Hindlimb muscle (tissue), 1 donor: Measurements from ENCODE around the gene LRIG1. TPM values are rescaled to one million over a fixed set of nuclear protein-coding genes. Genes with fewer than 3 reads are reported as not detected.
A peak's percentile ranks its signal among the peaks of the same experiment; 100 is the strongest.

Experiments used
- DNase-seq: peaks from one replicate; pipeline ENCODE4 v3.0.0-alpha.2; 2013
- polyA plus RNA-seq: library from polyadenylated mRNA; unstranded; fragments of 120-200 nt; gene quantifications from one replicate; pipeline ENCODE4 v1.2.1, GENCODE V29; 2013; ENCODE audit not compliant: insufficient read length

LRIG1 gene
- polyA plus RNA-seq, 1 donor: 130 TPM

DNA sequence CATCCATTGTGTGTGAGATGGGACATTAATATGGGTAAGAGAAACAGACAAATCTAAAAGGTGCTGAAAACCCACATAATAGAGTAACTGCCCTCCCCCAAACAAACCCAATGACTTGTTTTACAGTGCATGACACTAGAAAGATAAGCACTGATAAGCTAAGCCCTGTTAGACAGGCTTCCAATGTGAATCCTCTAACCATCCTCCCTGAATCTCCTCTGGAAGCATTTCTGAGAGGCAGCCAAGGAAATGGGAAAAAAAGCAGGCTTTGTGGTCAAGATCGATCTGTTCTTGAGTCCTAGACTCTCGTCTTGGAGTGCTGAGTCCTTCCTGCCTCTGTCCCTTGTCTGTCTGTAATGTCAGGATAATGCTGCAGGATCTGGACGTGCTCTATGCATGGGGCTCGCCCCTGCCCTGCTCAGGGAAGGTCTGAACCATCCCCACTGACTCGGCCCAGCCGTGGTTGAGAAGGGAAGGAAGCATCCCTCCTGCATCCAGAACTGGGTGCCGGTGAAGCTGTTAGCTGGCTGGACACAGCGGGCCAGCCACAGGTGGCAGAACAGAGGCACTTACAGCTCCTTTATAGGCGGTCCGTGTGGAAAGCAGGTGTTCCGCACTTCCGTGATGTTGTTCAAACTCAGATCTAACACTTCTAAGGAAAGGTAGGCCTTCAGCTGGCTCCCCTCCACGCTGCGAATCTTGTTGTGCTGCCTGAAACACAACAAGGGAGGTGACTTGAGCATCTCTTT is 84.1 kb downstream of the LRIG1 start:
- DNase-seq: no peak

DNA sequence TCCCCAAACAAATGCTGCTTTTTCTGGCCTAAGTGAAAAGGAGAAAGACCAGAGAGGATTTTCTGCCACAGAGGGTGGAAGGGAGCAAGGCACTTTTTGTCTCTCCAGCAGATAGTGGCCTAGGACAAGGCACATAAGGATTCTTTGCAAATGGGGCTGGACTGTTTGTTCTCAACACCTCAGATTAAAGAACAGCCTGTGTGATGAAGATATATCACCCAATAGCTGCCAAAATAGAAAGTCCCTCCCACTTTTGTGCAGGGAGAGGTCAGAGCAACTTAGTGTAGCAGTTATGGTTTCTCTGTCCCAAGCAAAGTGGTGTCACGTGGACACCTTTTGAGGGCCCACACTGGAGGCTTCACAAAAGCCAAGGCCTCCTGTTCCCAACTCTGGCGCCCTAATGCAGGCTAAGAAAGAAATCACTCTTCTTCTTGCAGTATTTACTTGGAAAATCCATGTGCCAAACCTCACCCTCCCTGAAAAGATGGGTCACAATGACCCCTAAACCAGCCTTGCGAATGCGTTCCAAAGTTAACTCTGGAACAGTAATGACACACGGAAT is 84.9 kb downstream of the LRIG1 start:
- DNase-seq: no peak

DNA sequence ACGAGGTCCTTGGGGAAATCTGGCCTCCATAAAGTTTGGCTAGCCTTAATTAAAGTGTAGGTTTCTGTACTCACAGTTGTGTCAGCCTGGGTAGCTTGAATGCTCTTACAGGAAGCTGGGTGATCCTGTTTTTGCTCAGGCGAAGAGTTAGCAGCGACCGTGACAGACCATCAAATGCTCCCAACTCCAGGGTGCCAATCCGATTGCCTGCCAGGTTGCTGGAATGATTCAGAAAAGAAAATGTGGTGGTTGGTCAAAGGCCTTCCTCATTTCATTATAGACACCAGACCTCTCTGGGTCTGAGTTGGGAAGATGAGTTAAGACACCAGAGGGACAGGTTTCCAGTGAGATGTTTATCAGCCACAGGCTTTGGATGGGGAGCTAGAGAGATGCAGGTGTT is 86.0 kb downstream of the LRIG1 start:
- no peak for DNase-seq

DNA sequence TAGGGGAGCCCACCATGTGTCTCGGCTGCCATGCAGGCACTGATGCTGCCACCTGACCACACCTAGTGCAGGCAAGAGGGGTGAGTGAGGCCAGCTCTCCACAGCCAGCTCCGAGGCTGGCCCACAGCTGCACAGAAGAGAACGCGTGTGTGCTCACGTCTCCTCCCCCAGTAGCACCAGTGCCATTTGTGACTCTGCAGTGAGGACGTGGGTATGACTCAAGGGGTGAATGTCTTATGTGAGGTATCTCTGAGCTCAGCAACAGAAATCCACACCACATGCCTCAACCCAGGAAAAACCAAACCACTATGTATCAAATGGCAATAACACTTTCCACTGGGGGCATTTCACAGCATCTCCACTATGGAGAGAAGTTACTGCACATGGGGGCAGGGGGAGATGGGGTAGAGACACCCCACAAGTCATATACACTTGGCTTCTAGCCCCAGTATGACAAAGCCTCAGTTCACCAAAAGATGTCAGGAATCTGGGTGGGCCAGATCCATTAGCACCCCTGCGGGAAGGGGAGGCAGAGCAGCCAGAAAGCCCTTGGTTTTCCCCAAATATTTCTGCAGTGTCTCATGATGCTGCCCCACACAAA is 87.6 kb downstream of the LRIG1 start:
- no peak for DNase-seq

DNA sequence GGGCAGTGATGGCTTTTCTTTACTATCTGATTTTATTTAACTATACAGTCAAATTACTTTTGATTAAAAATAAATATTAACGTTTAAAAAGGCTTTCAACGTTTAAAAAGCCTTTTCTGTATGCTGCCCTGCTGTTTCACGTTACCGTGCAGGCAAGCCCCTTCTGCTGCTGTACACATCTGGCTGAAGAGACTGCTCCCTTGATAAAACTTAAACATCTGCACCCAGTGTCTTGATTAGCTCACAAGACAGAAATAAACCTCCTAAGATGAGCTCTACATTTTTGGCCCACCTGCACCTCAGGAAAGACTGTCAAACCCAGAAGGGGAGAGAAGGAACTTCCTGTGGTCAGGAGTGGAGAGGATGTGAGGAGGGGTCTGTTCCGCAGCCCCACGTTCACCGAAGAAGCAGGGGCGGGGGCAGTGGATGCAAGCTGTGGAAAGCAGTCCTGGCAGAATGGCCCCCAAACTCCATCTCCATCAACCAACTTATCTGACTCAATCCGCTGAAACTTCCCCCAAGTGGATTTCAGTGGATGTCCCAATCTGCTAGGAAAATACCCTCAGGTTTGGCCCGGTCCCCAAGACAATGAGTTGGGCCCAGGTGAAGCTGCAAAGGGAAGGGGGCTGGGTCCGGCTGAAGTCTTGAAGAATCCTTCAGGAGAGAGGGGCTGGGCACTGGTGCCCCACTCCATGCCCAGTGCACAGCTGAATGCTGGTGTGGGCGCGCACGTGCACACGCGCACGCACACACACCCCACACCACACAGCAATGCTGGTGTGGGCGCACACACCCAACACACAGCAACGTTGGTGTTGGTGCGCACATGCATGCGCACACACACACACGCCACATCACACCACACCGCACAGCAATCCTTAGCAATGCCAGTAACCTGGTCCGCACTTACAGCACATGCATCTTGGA is 88.6 kb downstream of the LRIG1 start:
- DNase-seq: no peak

DNA sequence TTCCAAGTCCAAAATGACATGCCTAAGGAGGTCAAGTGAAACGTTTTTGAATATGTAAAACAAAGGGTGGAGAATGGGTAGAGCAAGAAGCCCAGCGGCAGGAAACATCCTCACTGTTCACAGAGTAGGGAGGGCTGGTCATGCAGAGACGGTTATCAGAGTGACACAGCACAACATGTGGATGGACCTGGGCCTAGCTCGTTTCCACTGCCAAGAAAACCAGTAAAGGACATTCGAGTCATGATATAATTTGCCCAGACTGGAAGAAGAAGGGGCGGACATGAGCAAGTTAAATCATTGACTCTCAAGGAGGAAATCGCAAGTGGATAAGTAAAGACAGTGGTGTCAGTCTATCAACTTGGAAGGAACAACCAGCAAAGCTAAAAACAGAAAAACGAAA is 89.3 kb downstream of the LRIG1 start:
- DNase-seq: no peak

DNA sequence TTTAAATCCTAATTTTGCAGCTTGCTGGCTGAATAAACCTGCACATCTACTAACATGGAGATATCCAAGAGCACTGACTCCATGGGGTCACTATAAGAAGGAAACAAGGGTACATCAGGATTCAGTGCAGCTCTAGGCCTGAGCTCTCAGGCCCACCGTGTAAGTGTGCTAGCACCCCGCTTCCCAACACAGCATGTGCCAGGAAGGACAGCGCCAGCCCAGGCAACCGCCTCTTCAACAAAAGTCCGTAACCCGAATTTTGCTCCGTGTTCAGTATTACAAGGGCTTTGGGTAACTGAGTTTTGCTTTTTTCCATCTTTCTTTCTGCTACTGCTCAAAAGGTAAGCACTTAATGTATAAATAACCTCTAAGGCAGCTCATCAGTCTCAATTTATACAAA is 89.8 kb downstream of the LRIG1 start:
- no peak for DNase-seq

DNA sequence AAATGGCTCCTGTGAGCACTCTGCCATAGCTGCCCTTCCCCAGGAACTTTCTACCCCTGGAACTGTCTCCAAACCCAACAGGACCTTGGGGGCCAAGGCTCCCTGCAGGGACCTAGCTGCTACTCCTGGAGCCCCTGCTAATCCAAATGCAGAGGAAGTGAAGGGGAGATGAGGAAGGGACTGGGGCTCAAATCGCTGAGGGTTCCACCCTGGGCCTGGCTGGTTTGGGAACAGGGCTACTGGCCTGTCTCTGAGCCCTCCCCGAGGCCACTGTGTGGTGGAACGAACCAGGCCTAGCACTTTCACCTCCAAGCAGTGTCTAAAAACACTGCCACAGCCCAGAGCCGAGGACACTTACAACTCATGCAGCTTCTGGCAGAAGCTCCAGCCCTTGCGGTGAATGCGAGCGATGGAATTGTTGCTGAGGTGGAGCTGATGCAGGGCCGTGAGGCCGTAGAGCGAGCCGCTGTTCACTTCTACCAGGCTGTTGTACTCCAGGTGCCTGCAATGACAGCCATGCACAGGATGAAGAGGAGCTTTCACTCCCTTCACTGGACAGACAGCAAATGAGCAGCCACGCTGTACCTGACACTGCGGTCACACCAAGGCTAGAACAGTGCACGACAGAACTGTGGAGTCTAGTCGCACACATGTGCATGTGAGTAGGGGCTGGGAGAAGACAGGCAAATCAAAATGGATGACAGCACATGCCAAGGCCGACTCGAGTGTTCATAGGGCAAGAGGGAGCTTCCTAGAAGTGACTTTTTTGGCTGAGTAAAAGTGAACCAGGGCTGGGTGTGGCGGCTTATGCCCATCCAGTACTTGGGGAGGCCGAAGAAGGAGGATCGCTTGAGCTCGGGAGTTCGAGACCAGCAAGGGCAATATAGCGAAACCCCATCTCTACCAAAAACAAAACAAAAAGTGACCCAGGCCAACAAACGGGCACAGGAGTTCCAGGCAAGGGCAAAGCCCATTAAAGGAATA is 90.8 kb downstream of the LRIG1 start:
- DNase-seq: no peak

DNA sequence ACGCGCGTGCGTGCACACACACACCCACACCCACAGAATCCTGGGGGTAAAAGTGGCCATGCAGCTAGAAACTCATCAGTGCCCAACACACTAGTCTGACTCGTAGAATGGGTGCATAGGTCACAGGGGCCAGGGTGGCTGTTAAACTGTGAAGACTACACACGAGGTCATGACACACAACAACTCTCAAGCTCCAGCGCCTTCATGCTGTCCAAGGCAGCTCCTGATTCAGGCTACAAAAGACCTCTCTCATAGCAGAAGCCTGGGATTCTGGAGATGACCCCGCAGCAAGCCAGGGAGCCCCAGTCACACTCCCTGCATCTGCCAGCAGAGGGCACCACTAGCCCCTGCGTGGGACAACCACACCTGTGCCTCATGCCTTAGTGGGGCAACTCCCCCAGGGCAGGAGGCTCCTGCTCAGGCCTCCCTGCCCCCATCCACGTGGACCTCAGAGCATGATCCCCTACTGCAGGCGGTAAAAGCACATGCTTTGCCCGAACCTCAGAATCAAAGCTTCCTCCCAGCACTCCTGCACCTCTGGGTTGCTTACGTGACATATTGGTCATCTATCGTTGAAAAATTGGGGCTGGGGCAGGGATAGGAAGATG is 93.1 kb downstream of the LRIG1 start:
- peak; percentile 70 for DNase-seq

DNA sequence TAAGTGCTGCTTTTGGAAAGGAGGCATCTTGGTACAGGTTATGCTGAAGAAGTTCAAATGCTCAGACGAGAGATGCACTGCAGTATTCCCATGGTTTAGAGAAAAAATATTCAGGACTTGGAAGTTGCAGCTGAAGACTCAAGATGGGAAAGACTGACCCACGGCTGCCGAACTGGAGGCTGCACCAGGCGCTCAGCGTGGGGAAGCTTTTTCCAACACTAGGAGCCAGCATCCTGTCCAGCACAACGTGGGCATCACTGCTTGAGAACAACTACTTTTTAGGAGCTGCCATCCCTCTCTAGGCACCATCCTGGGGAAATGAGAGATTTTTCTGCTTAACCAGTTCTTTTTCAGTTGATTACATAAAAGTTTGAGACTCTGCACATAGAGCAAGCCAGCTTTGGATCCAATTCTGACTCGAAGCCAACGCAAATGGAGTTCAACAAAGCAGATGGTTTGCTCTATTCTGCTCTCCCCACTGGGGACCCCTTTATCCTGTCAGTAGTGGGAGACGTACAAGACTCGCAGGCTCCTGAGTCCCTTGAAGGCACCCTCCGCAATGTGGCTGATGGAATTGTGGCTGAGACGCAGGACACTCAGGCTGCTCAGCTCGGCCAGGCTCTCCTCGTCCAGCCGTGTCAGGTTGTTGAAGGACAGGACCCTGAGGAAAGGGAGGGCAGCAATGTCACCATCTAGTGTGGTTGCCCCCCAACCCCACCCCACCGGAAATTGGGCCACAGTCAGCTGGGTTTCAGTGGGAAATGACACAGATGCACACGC is 93.8 kb downstream of the LRIG1 start:
- DNase-seq: peak; percentile 70

DNA sequence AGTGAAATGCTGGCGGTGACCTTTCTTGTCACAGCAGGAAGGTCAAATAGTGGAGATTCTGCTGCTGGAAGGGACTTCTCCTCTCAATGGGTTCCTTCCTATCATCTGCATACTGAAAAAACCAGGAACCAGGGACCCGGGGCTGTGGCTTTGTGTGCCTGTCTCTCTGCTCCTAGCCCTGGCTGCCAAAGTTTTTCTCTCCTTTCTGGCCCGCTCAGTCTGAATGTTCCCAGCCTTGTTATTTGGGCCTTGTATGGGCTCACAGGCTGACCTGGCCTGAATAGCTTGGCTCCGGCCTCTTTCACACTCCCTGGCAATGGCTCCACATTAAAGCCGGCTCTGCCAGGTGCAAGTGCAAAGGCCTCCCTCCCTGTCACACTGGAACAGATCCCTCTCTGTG is 94.7 kb downstream of the LRIG1 start:
- no peak for DNase-seq

DNA sequence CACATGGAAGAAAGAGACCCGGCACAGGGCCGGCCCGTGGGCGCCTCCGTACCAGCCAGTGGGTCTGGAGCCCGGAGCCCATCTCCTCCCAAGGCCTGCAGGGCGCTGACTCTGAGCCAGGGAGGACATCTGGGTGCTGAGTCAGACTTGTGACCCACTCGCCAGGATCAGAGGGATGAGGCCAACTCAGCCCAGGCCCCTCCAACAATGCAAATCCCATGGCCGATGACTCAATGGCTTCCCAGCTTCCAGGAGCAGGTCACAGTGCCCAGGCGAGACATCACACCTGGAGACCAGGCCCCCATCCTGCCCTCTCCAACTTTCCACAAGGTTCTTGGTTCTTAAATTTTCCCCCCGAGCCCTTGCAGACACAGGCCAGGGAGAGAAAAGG is 95.1 kb downstream of the LRIG1 start:
- no peak for DNase-seq

DNA sequence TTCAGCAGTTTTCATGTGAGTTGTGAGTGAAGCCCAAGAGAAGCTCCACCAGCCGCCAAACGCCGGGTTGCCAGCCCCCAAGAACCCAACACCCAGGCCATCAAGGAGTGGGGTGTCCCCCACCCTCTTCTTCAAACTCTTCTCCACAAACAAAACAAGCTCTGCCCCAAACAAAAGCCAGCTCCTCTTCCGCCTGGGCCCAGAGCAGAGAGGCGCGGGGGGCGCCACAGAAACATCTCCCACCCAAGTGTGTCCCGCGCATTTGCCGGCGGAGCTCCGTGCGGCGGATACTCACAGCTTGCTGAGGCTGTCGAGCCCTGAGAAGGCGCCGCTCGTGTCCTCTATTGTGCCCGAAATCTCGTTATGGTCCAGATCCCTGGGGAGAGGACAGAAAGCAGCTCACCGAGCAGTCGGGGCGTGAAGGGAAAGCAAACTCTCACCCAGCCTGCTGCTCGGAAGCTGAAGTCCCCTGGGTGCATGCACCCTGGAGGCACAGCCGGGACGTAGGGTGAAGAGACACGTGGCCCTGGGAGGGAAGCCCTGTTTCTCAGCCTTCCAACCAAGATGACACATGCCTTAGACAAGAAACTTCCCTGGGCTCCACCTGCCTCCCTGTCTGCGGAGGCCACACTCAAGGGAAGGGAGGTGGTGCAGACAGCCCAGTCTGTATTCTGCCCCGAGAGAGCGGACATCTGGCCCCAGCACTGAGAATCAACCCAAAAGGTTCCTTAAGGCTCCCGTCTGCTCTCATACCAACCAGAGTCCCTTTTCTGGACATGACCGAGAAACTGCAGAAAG is 95.7 kb downstream of the LRIG1 start:
- no peak for DNase-seq

DNA sequence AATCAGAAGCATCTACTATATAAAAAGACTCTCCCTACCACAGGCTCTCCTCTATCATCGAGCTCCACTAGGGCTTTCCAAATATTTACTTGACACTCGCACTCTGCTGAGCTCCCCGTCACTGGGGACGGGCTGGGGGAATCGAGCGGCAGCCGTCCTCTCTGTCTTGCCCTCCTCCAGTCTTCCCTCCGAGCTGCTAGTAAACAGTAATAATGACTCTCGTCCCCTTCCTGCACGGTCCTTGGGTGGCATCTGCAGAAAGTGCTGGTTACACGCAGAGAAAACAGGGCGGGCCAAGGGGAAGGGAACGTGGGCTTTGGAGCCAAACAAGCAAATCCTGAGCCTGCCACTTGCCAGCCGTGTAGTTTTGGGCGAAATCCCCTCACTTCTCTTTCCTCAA is 96.6 kb downstream of the LRIG1 start:
- DNase-seq: no peak

DNA sequence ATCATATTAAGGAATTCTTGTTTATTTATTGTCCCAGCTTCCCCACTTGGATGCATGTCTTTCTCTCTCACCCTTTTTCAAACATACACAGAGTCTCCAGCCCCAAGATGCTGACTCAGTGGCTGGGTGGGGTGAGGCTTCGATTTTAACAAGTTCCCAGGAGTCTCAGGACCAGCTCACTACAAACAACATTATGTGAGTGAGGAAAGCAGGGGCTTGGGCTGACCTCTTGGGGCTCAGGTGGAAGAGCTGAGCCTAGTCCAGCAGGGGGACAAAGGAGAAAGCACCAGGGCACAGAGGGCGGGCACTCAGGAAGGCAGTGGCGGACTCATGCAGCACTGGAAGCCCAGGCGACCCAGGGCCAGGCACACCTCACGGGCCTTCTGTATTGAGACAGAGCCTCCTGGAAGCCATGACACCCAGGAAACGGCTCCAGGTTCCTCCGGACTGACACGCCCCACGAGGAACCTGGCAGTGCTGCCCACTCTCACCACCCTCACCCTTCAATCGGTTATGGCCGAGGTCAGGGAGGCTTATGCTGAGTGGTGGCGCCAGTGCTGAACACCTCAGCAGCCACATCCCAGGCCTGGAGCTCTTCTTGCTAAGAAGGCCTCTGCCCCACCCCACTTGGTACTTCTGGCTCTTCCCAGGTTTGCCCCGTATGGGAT is 97.4 kb downstream of the LRIG1 start:
- no peak for DNase-seq

DNA sequence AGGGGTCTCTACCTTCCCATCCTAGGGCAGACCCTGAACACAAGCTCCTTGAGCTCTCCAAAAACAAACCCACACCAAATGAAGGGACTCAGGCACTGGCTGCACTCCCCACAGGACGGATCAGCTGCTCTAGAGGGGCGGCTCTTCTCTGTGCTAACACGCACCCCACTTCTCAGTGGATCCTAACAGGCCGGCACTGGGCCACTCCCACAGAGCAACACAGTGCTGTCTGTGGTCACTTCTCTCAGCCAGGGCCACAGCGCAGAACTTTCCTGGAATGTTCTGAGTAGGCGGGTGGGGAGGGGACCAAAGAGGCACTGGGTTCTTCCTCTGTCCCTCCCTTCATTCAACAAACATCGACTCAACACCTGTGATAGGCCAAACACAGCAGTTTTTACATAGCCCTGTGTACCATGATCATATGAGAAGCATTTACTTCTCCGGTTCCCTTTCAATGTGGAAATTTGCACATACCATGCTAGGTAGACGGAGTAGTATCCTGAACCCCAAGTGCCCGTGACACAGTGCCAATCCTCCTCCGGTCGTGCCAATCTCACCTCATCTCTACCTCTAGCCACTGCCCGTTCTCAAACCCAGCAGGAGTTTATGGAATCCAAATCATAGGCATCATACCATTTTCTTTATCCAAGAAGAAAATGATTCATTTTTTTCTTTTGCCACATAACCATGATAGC is 98.1 kb downstream of the LRIG1 start:
- peak; percentile 55 for DNase-seq

DNA sequence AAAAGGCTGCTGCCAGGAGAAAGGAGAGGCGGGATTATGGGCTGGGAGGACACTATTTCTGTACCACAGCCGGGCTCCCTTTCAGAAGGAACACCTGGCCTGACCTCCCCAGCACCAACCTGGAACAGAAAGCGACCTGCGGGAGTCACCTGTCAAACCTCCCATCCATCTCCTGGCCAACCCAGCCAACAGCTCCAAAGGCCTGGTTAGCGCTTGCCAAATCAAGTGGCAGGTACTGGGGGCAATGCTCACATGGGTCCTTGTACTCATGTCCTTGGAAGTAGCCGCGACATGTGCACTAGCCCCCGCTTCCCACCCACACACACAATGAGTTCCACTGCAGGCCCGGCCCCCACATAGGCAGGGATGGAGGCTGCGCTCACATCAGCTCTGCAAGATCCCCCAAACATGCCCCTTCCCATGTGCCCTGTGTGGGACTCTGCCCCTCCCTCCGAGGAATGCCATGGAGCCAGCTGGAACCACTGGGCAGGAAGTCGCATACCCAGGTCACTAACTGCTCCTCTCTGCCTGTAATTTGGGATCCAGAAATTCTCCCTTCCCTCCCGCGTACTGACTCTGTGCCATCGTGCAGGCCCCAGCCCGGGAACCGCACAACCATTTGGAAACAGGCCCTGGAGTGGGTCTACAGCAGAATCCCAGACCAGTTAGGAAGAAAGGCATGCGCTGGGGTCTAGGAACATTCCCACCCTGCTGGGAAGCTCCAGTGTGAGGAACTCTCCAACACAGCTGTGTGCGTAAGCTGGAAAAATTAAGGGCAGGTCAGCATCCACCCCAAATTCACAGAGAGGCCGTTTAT is 98.9 kb downstream of the LRIG1 start:
- peak; percentile 51 for DNase-seq

DNA sequence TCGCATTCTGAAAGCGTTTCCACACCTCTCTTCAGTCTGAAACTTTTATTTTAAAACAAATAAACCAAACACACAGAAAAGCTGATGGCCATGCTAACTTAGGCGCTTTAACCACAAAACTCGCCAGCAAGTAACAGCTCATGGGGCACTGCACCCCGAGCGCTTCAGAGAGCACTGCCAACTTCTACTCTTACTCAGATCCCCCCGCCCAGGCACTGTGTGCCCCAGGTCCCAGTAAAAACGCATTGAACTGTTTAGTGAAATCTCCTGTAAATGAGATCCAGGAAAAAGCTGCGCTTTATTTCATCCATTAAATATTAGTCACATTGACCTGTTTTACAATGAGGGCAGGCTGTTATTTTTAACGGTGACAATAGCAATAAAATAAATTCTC is 99.7 kb downstream of the LRIG1 start:
- DNase-seq: no peak
